GM19372 (cell line): ENCODE data around the gene TESMIN.

Experiments
- ATAC-seq: cut with Tn5 transposase; IDR thresholded peaks from one replicate; pipeline ENCODE4 v1.9.1; 2021; ENCODE audit warnings: mild to moderate bottlenecking, low read depth, moderate library complexity; ENCODE audit not compliant: unreplicated experiment

The TESMIN gene

DNA sequence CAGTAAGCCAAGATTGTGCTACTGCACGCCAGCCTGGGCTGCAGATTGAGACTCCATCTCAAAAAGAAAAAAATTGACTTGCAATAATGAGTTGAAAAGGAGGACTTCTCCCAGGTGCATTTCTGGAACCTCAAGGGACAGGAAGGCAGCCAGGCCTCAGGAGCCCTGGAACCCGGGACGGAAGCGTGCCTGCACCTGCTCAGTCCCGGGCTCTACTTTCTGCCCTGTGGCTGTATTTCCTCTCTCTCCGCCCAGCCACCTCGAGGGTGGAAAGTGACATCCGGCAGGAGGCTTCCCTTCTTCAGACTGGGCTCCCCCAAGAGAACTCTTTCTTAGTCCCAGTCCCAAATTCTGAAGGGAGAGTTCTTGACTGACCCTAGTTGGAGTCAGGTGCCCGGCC, 87.2 kb downstream of the TESMIN start:
- no peak for ATAC-seq

GRCh38 chr11:68663482-68664010, 87.8 kb downstream of the TESMIN start:
- no peak for ATAC-seq

DNA sequence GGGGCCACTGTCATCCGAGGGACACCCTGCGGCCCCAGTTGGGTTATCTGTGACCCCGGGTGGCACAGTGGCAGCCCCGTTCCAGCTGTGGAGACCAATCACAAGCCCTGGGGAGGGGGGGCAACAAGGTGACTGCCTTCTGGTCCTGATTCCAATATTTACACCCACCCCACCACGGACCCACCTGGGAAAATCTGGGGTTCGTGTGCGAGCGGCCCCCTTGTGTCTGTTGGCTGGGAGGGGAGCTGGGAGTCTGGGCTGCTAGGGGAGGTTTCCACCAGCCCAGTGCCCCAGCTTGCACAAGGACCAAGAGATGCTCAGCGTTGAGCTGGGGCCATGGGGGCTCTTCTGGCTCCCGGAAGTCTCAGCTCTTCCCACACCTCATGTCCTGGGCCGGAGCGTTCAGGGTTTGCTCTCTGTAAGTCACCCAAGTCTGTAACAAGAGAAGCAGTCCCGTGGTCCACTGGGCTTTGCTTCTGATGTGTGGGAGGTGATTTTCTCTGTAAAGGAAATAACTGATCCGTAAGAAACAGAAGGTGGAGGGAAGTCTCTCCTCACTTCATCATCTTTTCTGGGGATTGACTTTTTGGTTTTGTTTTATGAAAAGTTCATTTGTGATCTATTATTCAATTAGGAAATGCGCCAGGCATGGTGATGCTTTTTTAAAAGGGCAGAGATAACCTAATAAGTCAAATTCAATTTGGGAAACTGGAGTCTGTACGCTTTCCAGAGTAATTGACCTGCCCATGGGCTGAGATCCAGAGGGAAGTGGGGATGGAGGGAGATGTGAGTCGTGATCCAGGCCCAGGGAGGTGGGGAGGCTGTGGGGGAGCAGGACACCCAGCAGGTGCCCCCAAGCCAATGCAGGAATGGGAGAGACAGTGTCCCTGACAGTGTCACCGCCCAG, 89.4 kb downstream of the TESMIN start:
- ATAC-seq, result no peak

DNA sequence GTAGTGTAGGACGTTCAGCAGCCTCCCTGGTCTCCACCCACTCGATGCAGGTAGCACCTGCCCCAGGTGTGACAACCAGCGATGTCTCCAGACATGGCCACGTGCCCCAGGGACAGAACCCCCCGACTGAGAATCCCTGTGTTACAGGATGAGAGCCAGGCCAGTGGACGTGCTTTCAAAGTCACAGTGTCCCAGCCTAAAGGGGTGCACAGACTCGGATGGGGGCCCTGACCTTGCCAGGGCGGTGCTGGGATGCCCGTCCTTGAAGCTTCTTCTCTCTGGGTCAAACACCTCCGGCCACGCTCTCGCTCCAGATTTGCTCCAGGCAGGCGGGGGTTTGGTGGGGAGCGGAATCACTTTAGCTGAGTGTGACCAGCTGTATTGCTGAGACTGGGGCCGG, 90.3 kb downstream of the TESMIN start:
- ATAC-seq, result no peak

DNA sequence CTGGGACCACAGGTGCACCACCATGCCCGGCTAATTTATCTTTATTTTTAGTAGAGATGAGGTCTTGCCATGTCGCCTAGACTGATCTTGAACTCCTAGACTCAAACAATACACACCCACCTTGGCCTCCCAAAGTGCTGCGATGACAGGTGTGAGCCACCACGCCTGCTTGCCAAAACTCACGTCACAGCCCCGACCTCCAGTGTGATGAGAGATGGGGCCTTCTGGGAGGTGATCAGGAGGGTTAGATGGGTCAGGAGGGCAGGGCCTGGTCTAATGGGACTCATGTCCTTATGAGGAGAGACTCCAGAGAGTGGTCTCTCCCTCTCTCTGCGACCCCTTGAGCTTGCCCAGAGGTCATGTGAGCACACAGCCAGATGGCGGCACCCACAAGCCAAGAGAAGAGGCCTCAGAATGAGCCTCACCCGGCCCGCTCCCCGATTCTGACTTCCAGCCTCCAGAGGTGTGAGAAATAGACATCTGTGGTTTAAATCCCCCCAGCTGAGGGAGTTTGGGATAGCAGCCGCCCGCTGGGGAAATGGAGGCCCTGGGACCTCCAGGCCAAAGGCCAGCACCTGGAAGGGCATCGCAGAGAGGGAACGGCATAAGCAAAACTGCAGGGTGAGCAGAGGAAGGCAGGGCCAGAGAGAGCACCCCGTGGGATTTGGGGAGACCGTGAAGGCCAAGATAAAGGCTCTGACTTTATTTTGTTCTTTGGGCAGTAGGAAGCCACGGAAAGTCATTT, 91.1 kb downstream of the TESMIN start:
- no peak for ATAC-seq

DNA sequence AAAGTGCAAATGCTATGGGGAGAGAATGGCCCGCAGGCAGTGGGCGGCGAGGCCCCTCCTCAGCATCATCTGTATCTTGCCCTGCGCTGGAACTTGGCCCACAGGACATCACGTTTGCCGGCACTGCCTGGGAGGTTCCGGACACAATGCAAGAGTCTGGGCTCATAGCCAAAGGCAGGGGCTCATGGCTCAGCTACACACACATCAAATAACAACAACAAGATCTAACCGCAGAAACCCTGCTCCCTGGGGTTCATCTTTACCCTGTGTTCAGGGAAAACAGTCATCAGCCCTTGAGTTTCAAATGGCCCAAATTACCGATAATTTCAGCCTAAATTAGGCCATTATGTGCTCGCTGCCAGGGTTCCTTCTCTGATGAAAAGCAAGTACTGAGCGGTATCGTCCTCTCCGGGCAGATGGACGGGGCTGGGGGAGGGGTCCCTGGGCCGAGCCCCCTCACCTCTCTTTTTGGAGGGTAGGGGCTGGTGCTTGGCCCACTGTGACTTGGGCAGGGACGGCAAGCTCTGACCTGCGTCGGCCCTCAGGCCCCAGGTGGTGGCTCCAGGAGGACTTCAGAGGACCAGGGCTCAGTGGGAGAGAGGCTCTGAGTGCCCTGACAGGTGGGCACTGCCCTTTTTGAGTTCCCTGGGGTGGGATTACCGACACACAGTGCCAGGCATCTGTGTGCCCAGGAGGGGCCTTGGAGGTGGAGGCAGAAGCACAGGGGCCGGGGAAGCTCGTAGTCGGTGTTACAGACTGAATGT, 92.0 kb downstream of the TESMIN start:
- no peak for ATAC-seq

GRCh38 chr11:68658661-68659060, 92.7 kb downstream of the TESMIN start:
- ATAC-seq, result no peak

- ATAC-seq, result no peak
Observed at GRCh38 chr11:68658097-68658496, 93.2 kb downstream of the TESMIN start.
